NCI-H2196 treated with DMSO at 0.1 percent for 48 hours (cell line): Measurements from ENCODE around the gene RNF222.
A peak's percentile ranks its signal among the peaks of the same experiment; 100 is the strongest.

Experiments
- DNase-seq: peaks from one replicate; lab custom pipeline; 2025; ENCODE audit not compliant: unreplicated experiment; lab: John Stamatoyannopoulos, UW

The RNF222 gene, protein sequence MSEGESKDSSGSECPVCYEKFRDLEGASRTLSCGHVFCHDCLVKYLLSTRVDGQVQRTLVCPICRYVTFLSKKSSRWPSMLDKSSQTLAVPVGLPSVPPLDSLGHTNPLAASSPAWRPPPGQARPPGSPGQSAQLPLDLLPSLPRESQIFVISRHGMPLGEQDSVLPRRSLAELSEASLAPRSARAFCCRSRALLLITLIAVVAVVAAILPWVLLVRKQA

GRCh38 chr17:8397636-8398035, at the start of gene RNF222:
TSS of gene RNF222 (minus strand) at chr17:8397827. CDS start at chr17:8393461, 4,366 bp downstream.
- DNase-seq: no peak

DNA sequence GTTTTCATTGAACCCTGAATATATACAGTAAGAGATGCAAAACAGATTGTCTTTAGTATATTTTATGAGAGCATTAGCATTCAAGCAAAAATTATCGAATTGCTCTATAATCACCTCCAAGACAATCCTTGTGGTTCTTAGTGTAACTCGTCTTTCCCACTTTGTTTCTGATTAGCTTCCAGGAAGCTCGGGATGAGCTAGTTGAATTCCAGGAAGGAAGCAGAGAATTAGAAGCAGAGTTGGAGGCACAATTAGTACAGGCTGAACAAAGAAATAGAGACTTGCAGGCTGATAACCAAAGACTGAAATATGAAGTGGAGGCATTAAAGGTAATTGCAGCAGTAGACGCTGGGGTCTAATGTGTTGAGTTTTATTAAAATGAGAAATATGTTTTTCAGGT, 47.9 kb upstream of the RNF222 start:
- no peak for DNase-seq

GRCh38 chr17:8444494-8444893, 46.9 kb upstream of the RNF222 start:
- no peak for DNase-seq

GRCh38 chr17:8443756-8444155, 46.1 kb upstream of the RNF222 start:
- no peak for DNase-seq

DNA sequence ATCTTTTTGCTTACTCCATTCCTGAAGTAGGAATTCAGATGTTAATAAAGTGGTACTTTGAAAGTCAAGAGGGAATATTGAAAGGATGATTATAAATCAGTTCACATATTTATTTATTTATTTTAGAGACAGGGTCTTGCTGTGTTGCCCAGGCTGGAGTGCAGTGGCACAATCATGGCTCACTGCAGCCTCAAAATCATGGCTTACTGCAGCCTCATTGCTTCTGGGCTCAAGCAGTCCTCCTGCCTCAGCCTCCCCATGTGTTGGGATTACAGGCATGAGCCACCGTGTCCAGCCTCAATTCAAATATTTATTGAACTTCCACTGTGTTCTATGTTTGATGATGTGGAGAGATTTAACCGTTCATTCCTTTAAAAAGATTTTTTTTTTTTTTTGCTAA, 44.7 kb upstream of the RNF222 start:
- no peak for DNase-seq

GRCh38 chr17:8441690-8442089, 44.1 kb upstream of the RNF222 start:
- DNase-seq: no peak

GRCh38 chr17:8439681-8440080, 42.1 kb upstream of the RNF222 start:
- DNase-seq: no peak

DNA sequence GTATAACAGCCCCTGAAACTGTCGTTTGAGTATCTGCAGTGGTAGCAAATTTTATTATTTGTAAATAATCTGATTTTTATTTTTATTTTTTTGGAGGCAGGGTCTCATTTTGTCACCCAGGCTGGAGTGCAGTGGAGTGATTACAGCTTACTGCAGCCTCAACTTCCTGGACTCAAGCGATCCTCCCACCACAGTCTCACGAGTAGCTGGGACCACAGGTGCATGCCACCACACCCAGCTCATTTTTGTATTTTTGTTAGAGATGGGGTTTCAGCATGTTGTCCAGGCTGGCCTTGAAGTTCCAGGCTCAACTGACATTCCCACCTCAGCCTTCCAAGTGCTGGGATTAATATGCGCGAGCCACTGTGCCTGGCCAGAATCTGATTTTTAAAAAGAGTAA, 40.8 kb upstream of the RNF222 start:
- DNase-seq: no peak

GRCh38 chr17:8436844-8437171, 39.2 kb upstream of the RNF222 start:
- DNase-seq: no peak

GRCh38 chr17:8436169-8436843, 38.7 kb upstream of the RNF222 start:
- no peak for DNase-seq

- peak; percentile 60 for DNase-seq
Observed at GRCh38 chr17:8435245-8436168, 37.9 kb upstream of the RNF222 start, which contains the start of gene NDEL1. TSS of gene NDEL1 (plus strand) at chr17:8435884. CDS start at chr17:8444272, 8,388 bp downstream.

DNA sequence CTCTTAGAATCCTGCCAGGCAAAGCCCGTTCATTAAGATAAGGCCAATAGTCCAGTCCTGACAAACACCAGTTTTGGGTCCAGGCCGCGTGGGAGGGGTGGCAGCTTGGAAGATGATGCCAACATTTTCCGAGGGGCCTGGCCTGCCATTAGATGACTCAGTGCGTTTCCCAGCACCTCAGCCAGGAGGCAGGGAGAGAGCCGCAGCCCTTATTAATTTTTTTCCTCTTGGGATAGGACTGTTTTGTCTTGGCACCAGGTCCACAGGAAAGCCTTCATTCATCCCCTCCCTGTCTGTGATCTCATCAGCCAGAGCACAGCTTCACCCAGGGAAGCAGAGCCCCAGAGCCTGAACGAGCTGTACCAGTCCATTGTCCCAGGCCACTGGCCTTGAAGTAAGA, 33.3 kb upstream of the RNF222 start:
- DNase-seq: no peak

DNA sequence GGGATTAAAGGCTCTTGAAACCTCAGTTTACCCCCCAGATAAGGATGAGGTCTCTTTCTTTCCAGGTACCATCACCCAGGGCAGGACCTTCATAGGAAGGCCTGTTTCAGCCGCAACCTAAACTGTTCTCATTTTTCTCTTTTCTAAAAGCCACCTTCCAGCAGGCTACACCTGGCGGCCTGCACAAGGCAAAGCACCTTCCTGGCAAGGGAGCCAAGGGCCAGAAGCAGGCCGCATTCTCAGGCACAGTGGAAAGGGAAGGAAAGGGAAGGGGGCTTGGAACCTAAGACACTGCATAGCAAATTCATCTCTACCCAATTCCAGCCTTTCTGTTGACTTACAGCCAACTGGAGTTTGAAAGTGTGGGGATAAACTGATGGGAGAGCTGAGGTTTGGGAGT, 29.2 kb upstream of the RNF222 start:
- no peak for DNase-seq

GRCh38 chr17:8426094-8426720, 28.6 kb upstream of the RNF222 start:
- DNase-seq: no peak

GRCh38 chr17:8421571-8421970, 23.9 kb upstream of the RNF222 start:
- DNase-seq: no peak

GRCh38 chr17:8420041-8420934, 22.7 kb upstream of the RNF222 start:
- peak; percentile 34 for DNase-seq

- DNase-seq: no peak
Observed at GRCh38 chr17:8419305-8419704, 21.7 kb upstream of the RNF222 start.

DNA sequence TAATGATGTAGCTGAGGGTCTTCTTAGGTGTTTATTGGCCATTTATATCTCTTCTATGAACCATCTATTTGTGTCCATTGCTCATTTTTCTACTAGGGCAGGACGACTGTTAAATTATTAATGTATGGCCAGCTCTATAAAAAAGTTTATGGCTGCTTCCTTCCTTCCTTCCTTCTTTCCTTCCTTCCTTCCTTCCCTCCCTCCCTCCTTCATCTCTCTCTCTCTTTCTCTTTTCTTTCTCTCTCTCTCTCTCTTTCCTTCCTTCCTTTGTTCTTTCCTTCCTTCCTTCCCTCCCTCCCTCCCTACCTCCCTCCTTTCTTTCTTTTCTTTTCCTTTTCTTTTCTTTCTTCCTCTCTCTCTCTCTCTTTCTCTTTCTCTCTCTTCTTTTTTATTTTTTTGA, 20.8 kb upstream of the RNF222 start:
- no peak for DNase-seq

GRCh38 chr17:8417806-8418205, 20.2 kb upstream of the RNF222 start:
- no peak for DNase-seq

DNA sequence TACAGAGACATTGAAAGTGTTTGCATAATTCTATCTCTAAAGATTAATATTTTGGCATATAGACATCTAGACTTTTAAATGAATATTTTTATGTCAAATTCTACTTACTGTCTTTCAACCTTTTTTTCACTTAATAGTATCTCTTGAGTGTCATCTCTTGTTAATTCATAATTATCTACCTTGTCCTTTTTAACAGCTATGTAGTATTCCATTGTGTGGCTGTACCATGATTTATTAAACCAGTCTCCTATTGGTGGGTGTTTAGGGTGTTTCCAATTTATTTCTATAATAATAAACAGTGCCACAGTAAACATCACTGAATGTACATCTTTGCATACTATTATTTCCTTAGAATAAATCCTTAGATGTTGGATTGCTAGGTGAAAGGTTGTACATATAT, 16.3 kb upstream of the RNF222 start:
- no peak for DNase-seq
